ENCODE measurements around the gene DENND4A.

DNA sequence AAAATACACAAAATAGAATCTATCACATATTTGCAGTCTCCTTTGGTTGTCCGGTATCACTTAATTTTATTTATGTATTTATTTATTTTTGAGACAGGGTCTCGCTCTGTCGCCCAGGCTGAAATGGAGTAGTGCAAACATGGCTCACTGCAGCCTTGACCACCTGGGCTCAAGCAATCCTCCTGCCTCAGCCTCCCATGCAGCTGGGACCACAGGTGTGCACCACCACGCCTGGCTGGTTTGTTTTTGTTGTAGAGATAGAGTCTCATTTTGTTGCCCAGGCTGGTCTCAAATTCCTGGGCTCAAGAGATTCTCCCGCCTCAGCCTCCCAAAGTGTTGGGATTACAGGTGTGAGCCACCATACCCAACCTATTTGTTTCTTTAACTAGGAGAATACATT lies 33.9 kb downstream of the DENND4A start:
- TF ChIP-seq, protein P1, sequence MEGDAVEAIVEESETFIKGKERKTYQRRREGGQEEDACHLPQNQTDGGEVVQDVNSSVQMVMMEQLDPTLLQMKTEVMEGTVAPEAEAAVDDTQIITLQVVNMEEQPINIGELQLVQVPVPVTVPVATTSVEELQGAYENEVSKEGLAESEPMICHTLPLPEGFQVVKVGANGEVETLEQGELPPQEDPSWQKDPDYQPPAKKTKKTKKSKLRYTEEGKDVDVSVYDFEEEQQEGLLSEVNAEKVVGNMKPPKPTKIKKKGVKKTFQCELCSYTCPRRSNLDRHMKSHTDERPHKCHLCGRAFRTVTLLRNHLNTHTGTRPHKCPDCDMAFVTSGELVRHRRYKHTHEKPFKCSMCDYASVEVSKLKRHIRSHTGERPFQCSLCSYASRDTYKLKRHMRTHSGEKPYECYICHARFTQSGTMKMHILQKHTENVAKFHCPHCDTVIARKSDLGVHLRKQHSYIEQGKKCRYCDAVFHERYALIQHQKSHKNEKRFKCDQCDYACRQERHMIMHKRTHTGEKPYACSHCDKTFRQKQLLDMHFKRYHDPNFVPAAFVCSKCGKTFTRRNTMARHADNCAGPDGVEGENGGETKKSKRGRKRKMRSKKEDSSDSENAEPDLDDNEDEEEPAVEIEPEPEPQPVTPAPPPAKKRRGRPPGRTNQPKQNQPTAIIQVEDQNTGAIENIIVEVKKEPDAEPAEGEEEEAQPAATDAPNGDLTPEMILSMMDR (IDR thresholded peaks at IDR 0.05) = no peak
- TF ChIP-seq POLR2A (IDR thresholded peaks at IDR 0.05) = no peak

Measured in lower leg skin (tissue), 3 donors.